Measurements from ENCODE around the gene RNF180. TPM values are rescaled to one million over a fixed set of nuclear protein-coding genes. Genes with fewer than 3 reads are reported as not detected.
A peak's percentile ranks its signal among the peaks of the same experiment; 100 is the strongest.

Gene RNF180
- total and polyA plus RNA-seq, 10 of the 15 experiments (the other 5 are each of a cell fraction or from before 2014, with no cell fraction given), result 0.16 to 1.2 (median 0.73) TPM

DNA sequence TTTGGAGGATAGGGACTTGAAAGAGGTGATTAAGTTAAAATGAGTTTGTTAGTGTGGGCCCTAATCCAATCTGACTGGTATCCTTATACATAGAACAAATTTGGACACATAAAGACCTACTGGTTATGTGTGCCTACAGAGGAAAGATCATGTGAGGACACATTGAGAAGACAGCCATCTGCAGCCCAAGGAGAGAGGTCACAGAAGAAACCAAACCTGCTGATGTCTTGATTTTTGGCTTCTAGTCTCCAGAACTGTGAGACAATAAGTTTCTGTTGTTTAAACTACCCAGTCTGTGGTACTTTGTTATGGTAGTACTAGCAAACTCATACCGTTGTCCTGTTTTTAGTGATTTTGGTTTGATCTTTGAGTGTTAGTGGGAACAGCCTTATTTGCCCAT lies 18.3 kb downstream of the RNF180 start:
- POLR2A ChIA-PET, result interaction anchor here (0.6 to 2.4 kb wide), 2 partner anchors 21 to 575 kb away, joined by 6 to 8 read pairs; no protein-coding TSS in a partner anchor
- no peaks in the 10 kb centered on the region for H3K9me3 ChIP-seq (replicated peaks; ENCODE audit: control insufficient read depth, insufficient read depth, low read length)
- RAD21 ChIA-PET (ENCODE audit: unreplicated experiment), result interaction anchor here (1.1 to 2.0 kb wide), 3 partner anchors 12 to 24 kb away, joined by 4 to 11 read pairs (median 5); no protein-coding TSS in a partner anchor
- in situ Hi-C loops (cut with MboI) (loop anchor here (25.0 kb wide), 1 partner anchor 878 kb away; no protein-coding TSS in a partner anchor), intact Hi-C loops (cut with micrococcal nuclease; ENCODE audit: unreplicated experiment) (no loop called here)
- no peaks in the 10 kb centered on the region for H4K20me1 ChIP-seq (ENCODE audit: control insufficient read depth, insufficient read depth)
- no peak overlapping the region for H3K4me3 ChIP-seq
- CTCF ChIA-PET, result no interaction called here
- no peaks in the 10 kb centered on the region for H3K36me3 ChIP-seq (ENCODE audit: control insufficient read depth in 2 of 2, insufficient read depth in 2 of 2, low read length in 1 of 2)
- no peak overlapping the region for H3K9ac ChIP-seq (ENCODE audit: control insufficient read depth, insufficient read depth, low read length)
- TF ChIP-seq NFXL1 (IDR thresholded peaks at IDR 0.05; ENCODE audit: borderline replicate concordance) (no peak), RCOR1 (conservative IDR thresholded peaks at IDR 0.05; ENCODE audit: low read depth, low read length) (no peak), ATF2 (IDR thresholded peaks at IDR 0.05; ENCODE audit: low read length) (no peak), ZBTB11 (CRISPR knock-in tag; IDR thresholded peaks at IDR 0.05) (no peak)
- BruUV-seq (replicated peaks), result no TSS peak
- H3K4me1 ChIP-seq (ENCODE audit: control insufficient read depth, insufficient read depth, low read length), result no peaks in the 10 kb centered on the region
- H2AFZ ChIP-seq (ENCODE audit: control insufficient read depth, low read depth, low read length), result no peak overlapping the region
- H3K27ac ChIP-seq (ENCODE audit: control insufficient read depth, insufficient read depth), result no peak overlapping the region
- 29% methylated on average over 1 of the region's 1 CpG for WGBS (ENCODE audit: insufficient coverage, insufficient replicate concordance, low lambda C conversion rate, missing lambda C conversion rate)
- SMC1A ChIA-PET (ENCODE audit: uncharacterized antibody, unreplicated experiment), result interaction anchor here (2.1 to 4.5 kb wide), 3 partner anchors 12 to 25 kb away, joined by 6 to 19 read pairs (median 6); no protein-coding TSS in a partner anchor
- ATAC-seq (peak; percentile 10), DNase-seq (ENCODE audit: low read depth, low spot score) (no peak), FAIRE-seq (no peak)
- no peaks in the 10 kb centered on the region for H3K27me3 ChIP-seq (replicated peaks in 1 of 2; ENCODE audit: control insufficient read depth in 2 of 2, insufficient read depth in 2 of 2, low read length in 1 of 2)
- H3K79me2 ChIP-seq (ENCODE audit: control insufficient read depth, insufficient read depth, low read length), result no peaks in the 10 kb centered on the region
- no peak overlapping the region for H3K4me2 ChIP-seq (ENCODE audit: control insufficient read depth, insufficient read depth)
